ENCODE data around the gene BAHCC1. TPM values are rescaled to one million over a fixed set of nuclear protein-coding genes. Genes with fewer than 3 reads are reported as not detected.
A peak's percentile ranks its signal among the peaks of the same experiment; 100 is the strongest.
"Not testable (repeated sequence)": the region's sequence is repeated elsewhere in the genome, so short reads cannot be mapped to it uniquely, and the experiment has no call there.

The BAHCC1 gene
- total RNA-seq, 2 donors from 2014 or later, result 12.2 to 14.2 TPM

GRCh38 chr17:81418710-81419318, 23.6 kb downstream of the BAHCC1 start:
- DNase-seq (peak in 1 of 2 donors; percentile 68), ATAC-seq (peak; percentile 70)
- intact Hi-C loops (cut with DNase I, micrococcal nuclease), result no loop called here

- DNase-seq (peak; percentile 76 to 87), ATAC-seq (peak; percentile 89)
- intact Hi-C loops (cut with DNase I, micrococcal nuclease), result no loop called here
Observed at GRCh38 chr17:81419319-81419885, 24.1 kb downstream of the BAHCC1 start.

- intact Hi-C loops (cut with DNase I, micrococcal nuclease), result no loop called here
- DNase-seq, result no peak
- peak; percentile 53 for ATAC-seq
Observed at GRCh38 chr17:81419886-81420768, 24.9 kb downstream of the BAHCC1 start.

- DNase-seq (no peak), ATAC-seq (no peak)
- intact Hi-C loops (cut with DNase I, micrococcal nuclease), result no loop called here
Observed at GRCh38 chr17:81420769-81421462, 25.7 kb downstream of the BAHCC1 start.

GRCh38 chr17:81422776-81423697, 27.8 kb downstream of the BAHCC1 start:
- intact Hi-C loops (cut with DNase I, micrococcal nuclease), result no loop called here
- DNase-seq (peak in 1 of 2 donors; percentile 62), ATAC-seq (no peak)

GRCh38 chr17:81423698-81424071, 28.4 kb downstream of the BAHCC1 start:
- no peak for DNase-seq
- intact Hi-C loops (cut with DNase I, micrococcal nuclease), result no loop called here
- ATAC-seq, result no peak

GRCh38 chr17:81424151-81425017, 29.1 kb downstream of the BAHCC1 start:
- intact Hi-C loops (cut with DNase I, micrococcal nuclease), result no loop called here
- ATAC-seq (no peak), DNase-seq (no peak)

GRCh38 chr17:81425041-81425440, 29.8 kb downstream of the BAHCC1 start:
- intact Hi-C loops (cut with DNase I, micrococcal nuclease); DNase-seq; ATAC-seq: not testable (repeated sequence)

- intact Hi-C loops (cut with DNase I, micrococcal nuclease); DNase-seq; ATAC-seq: not testable (repeated sequence)
Observed at GRCh38 chr17:81425716-81426392, 30.6 kb downstream of the BAHCC1 start.

- no peak for DNase-seq
- intact Hi-C loops (cut with DNase I, micrococcal nuclease), result no loop called here
Observed at GRCh38 chr17:81426393-81427172, 31.3 kb downstream of the BAHCC1 start.

GRCh38 chr17:81427173-81428120, 32.2 kb downstream of the BAHCC1 start:
- ATAC-seq (peak; percentile 80), DNase-seq (peak; percentile 61 to 72)
- intact Hi-C loops (cut with DNase I, micrococcal nuclease), result no loop called here

More at GRCh38 chr17:81426393-81427172, 31.3 kb downstream of the BAHCC1 start:
- ATAC-seq, result no peak

GRCh38 chr17:81428121-81428515, 32.9 kb downstream of the BAHCC1 start:
- DNase-seq (peak; percentile 46 to 52), ATAC-seq (peak; percentile 61)
- intact Hi-C loops (cut with DNase I, micrococcal nuclease), result no loop called here

- no peak for ATAC-seq
- DNase-seq, result no peak
- intact Hi-C loops (cut with DNase I, micrococcal nuclease), result no loop called here
Observed at GRCh38 chr17:81428516-81428915, 33.3 kb downstream of the BAHCC1 start.

GRCh38 chr17:81428948-81429774, 33.9 kb downstream of the BAHCC1 start:
- intact Hi-C loops (cut with DNase I, micrococcal nuclease), result no loop called here
- peak; percentile 70 for ATAC-seq
- DNase-seq, result peak; percentile 59 to 80

Data from left colon (tissue), 2 donors.